Vagina (tissue), 2 donors: ENCODE data around the gene SLC22A23.

Source experiments
- CTCF ChIP-seq, 3 experiments: fragments of 450-650 bp in 2 of 3; fragments of 200-600 bp in 1 of 3; sonication (generic) in 1 of 3; IDR thresholded peaks; one replicate each; pipeline ENCODE4 v1.5.1; 2017 to 2019; ENCODE audit warnings: antibody characterized with exemption in 3 of 3, mild to moderate bottlenecking in 2 of 3, moderate library complexity in 2 of 3
- POLR2A ChIP-seq, 2 donors: fragments of 450-650 bp; IDR thresholded peaks; one replicate each; pipeline ENCODE4 v1.6.1; 2017; ENCODE audit warnings: antibody characterized with exemption in 2 of 2, mild to moderate bottlenecking in 2 of 2, moderate library complexity in 2 of 2
- POLR2AphosphoS5 ChIP-seq, 2 donors: sonication (generic); formaldehyde crosslinking; IDR thresholded peaks; one replicate each; pipeline ENCODE4 v1.9.0; 2017; ENCODE audit warnings: antibody characterized with exemption in 2 of 2, mild to moderate bottlenecking in 2 of 2, low read depth in 1 of 2; ENCODE audit not compliant: insufficient read depth in 1 of 2

- TF ChIP-seq POLR2A (IDR thresholded peaks at IDR 0.05) (no peak), CTCF (IDR thresholded peaks at IDR 0.05) (no peak), POLR2AphosphoS5 (IDR thresholded peaks at IDR 0.05; ENCODE audit: insufficient read depth in 1 of 2, low read depth in 1 of 2) (no peak)
These were observed 47.0 kb downstream of the SLC22A23 start for GRCh38 chr6:3409699-3410384.
